Measurements from ENCODE around the gene ATAD2B. TPM values are rescaled to one million over a fixed set of nuclear protein-coding genes. Genes with fewer than 3 reads are reported as not detected.
"Not testable (repeated sequence)": the region's sequence is repeated elsewhere in the genome, so short reads cannot be mapped to it uniquely, and the experiment has no call there.

The ATAD2B gene
- total and polyA plus RNA-seq, 4 donors = 4.1 to 77.3 (median 17.0) TPM

- no peak overlapping the region for H3K27ac ChIP-seq (ENCODE audit: low read depth in 1 of 2, low read length in 1 of 2)
- H3K9me3 ChIP-seq (ENCODE audit: control insufficient read depth in 4 of 4, insufficient read depth in 3 of 4, low read length in 3 of 4) = no peaks in the 10 kb centered on the region
- peaks cover 4 to 7% (median 6%) of the 10 kb centered on the region in 4 donors for H3K36me3 ChIP-seq (ENCODE audit: control insufficient read depth in 4 of 4, insufficient read depth in 4 of 4, low read length in 4 of 4)
- no peaks in the 10 kb centered on the region for H3K27me3 ChIP-seq (ENCODE audit: control insufficient read depth in 3 of 3, insufficient read depth in 3 of 3, low read length in 2 of 3)
- ATAC-seq (ENCODE audit: insufficient read depth, low FRiP score) (no peak), DNase-seq (no peak)
- WGBS, 2 donors = 75 to 89% methylated on average over 1 of the region's 1 CpG
- TF ChIP-seq, protein P1, sequence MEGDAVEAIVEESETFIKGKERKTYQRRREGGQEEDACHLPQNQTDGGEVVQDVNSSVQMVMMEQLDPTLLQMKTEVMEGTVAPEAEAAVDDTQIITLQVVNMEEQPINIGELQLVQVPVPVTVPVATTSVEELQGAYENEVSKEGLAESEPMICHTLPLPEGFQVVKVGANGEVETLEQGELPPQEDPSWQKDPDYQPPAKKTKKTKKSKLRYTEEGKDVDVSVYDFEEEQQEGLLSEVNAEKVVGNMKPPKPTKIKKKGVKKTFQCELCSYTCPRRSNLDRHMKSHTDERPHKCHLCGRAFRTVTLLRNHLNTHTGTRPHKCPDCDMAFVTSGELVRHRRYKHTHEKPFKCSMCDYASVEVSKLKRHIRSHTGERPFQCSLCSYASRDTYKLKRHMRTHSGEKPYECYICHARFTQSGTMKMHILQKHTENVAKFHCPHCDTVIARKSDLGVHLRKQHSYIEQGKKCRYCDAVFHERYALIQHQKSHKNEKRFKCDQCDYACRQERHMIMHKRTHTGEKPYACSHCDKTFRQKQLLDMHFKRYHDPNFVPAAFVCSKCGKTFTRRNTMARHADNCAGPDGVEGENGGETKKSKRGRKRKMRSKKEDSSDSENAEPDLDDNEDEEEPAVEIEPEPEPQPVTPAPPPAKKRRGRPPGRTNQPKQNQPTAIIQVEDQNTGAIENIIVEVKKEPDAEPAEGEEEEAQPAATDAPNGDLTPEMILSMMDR (IDR thresholded peaks at IDR 0.05; ENCODE audit: control extremely low read depth, extremely low read depth) = no peak
- H3K4me1 ChIP-seq (ENCODE audit: control insufficient read depth in 5 of 5, insufficient read depth in 5 of 5, low read length in 5 of 5) = no peaks in the 10 kb centered on the region
- no peak overlapping the region for H3K9ac ChIP-seq (ENCODE audit: insufficient read depth in 1 of 2, low read length in 2 of 2)
- no peak overlapping the region for H3K4me3 ChIP-seq
These were observed 144.3 kb downstream of the ATAD2B start for GRCh38 chr2:23782646-23783045.

- Histone ChIP-seq H3K36me3 (ENCODE audit: control insufficient read depth in 4 of 4, insufficient read depth in 4 of 4, low read length in 4 of 4) (peaks cover 4 to 7% (median 7%) of the 10 kb centered on the region in 4 donors), H3K4me3 (no peak overlapping the region), H3K27me3 (ENCODE audit: control insufficient read depth in 3 of 3, insufficient read depth in 3 of 3, low read length in 2 of 3) (no peaks in the 10 kb centered on the region), H3K27ac (ENCODE audit: low read depth in 1 of 2, low read length in 1 of 2) (no peak overlapping the region), H3K4me1 (ENCODE audit: control insufficient read depth in 5 of 5, insufficient read depth in 5 of 5, low read length in 5 of 5) (no peaks in the 10 kb centered on the region), H3K9me3 (ENCODE audit: control insufficient read depth in 4 of 4, insufficient read depth in 3 of 4, low read length in 3 of 4) (no peaks in the 10 kb centered on the region), H3K9ac (ENCODE audit: insufficient read depth in 1 of 2, low read length in 2 of 2) (no peak overlapping the region)
- DNase-seq = no peak
- WGBS, 2 donors = 92 to 94% methylated on average over 2 of the region's 2 CpGs
- TF ChIP-seq, protein P1 (IDR thresholded peaks at IDR 0.05; ENCODE audit: control extremely low read depth, extremely low read depth) = no peak
- no peak for ATAC-seq (ENCODE audit: insufficient read depth, low FRiP score)
These were observed 144.8 kb downstream of the ATAD2B start for GRCh38 chr2:23782126-23782525.

DNA sequence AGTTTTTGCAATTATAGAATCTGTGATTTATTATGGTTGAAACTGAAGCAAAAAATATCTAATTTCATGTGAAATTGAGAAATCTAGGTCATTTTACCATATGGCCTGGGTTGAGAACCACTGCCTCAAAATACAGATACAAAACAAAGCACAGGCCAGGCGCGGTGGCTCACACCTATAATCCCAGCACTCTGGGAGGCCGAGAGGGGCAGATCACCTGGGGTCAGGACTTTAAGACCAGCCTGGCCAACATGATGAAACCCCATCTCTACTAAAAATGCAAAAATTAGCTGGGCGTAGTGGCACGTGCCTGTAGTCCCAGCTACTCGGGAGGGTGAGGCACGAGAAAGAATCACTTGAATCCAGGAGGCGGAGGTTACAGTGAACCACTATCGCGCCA is 146.5 kb downstream of the ATAD2B start:
- H3K9ac ChIP-seq (ENCODE audit: insufficient read depth in 1 of 2, low read length in 2 of 2); ATAC-seq (ENCODE audit: insufficient read depth, low FRiP score); H3K9me3 ChIP-seq (ENCODE audit: control insufficient read depth in 4 of 4, insufficient read depth in 3 of 4, low read length in 3 of 4); H3K36me3 ChIP-seq (ENCODE audit: control insufficient read depth in 4 of 4, insufficient read depth in 4 of 4, low read length in 4 of 4); H3K4me3 ChIP-seq; H3K27ac ChIP-seq (ENCODE audit: low read depth in 1 of 2, low read length in 1 of 2); H3K27me3 ChIP-seq (ENCODE audit: control insufficient read depth in 3 of 3, insufficient read depth in 3 of 3, low read length in 2 of 3); DNase-seq; H3K4me1 ChIP-seq (ENCODE audit: control insufficient read depth in 5 of 5, insufficient read depth in 5 of 5, low read length in 5 of 5): not testable (repeated sequence)
- 94 to 97% methylated on average over 10 of the region's 10 CpGs for WGBS, 2 donors

- Histone ChIP-seq H3K36me3 (ENCODE audit: control insufficient read depth in 4 of 4, insufficient read depth in 4 of 4, low read length in 4 of 4) (peaks cover 0 to 7% (median 3%) of the 10 kb centered on the region in 4 donors), H3K9me3 (ENCODE audit: control insufficient read depth in 4 of 4, insufficient read depth in 3 of 4, low read length in 3 of 4) (no peaks in the 10 kb centered on the region), H3K4me1 (ENCODE audit: control insufficient read depth in 5 of 5, insufficient read depth in 5 of 5, low read length in 5 of 5) (no peaks in the 10 kb centered on the region), H3K27me3 (ENCODE audit: control insufficient read depth in 3 of 3, insufficient read depth in 3 of 3, low read length in 2 of 3) (no peaks in the 10 kb centered on the region), H3K4me3 (no peak overlapping the region), H3K9ac (ENCODE audit: insufficient read depth in 1 of 2, low read length in 2 of 2) (no peak overlapping the region), H3K27ac (ENCODE audit: low read depth in 1 of 2, low read length in 1 of 2) (no peak overlapping the region)
- ATAC-seq (ENCODE audit: insufficient read depth, low FRiP score) (no peak), DNase-seq (no peak)
- WGBS, 2 donors = 83 to 90% methylated on average over 2 of the region's 2 CpGs
- TF ChIP-seq, protein P1 (IDR thresholded peaks at IDR 0.05; ENCODE audit: control extremely low read depth, extremely low read depth) = no peak
These were observed 149.1 kb downstream of the ATAD2B start for GRCh38 chr2:23777826-23778225.
